ENCODE data around the gene IL1R2.

The IL1R2 gene

GRCh38 chr2:102037681-102038080 is 45.9 kb downstream of the IL1R2 start:
- in situ Hi-C loops (cut with MboI; ENCODE audit: low sequenced_read_pairs) = no loop called here

- in situ Hi-C loops (cut with MboI; ENCODE audit: low sequenced_read_pairs) = no loop called here
Observed at GRCh38 chr2:102040229-102040628, 48.5 kb downstream of the IL1R2 start.

- in situ Hi-C loops (cut with MboI; ENCODE audit: low sequenced_read_pairs) = no loop called here
Observed at GRCh38 chr2:102041351-102041750, 49.6 kb downstream of the IL1R2 start.

GRCh38 chr2:102042196-102043081 is 50.7 kb downstream of the IL1R2 start:
- in situ Hi-C loops (cut with MboI; ENCODE audit: low sequenced_read_pairs) = no loop called here

- in situ Hi-C loops (cut with MboI; ENCODE audit: low sequenced_read_pairs) = no loop called here
Observed at GRCh38 chr2:102043560-102043959, 51.8 kb downstream of the IL1R2 start.

GRCh38 chr2:102044235-102044896 is 52.6 kb downstream of the IL1R2 start:
- in situ Hi-C loops (cut with MboI; ENCODE audit: low sequenced_read_pairs) = no loop called here

- in situ Hi-C loops (cut with MboI; ENCODE audit: low sequenced_read_pairs) = no loop called here
Observed at GRCh38 chr2:102044967-102045489, 53.3 kb downstream of the IL1R2 start.

- in situ Hi-C loops (cut with MboI; ENCODE audit: low sequenced_read_pairs) = no loop called here
Observed at GRCh38 chr2:102045697-102046096, 53.9 kb downstream of the IL1R2 start.

- in situ Hi-C loops (cut with MboI; ENCODE audit: low sequenced_read_pairs) = no loop called here
Observed at GRCh38 chr2:102046135-102046986, 54.6 kb downstream of the IL1R2 start.

- in situ Hi-C loops (cut with MboI; ENCODE audit: low sequenced_read_pairs) = no loop called here
Observed at GRCh38 chr2:102048465-102048864, 56.7 kb downstream of the IL1R2 start.

- in situ Hi-C loops (cut with MboI; ENCODE audit: low sequenced_read_pairs) = no loop called here
Observed at GRCh38 chr2:102049756-102050443, 58.1 kb downstream of the IL1R2 start.

- in situ Hi-C loops (cut with MboI; ENCODE audit: low sequenced_read_pairs) = no loop called here
Observed at GRCh38 chr2:102050854-102051391, 59.2 kb downstream of the IL1R2 start.

GRCh38 chr2:102051692-102052277 is 60.0 kb downstream of the IL1R2 start:
- in situ Hi-C loops (cut with MboI; ENCODE audit: low sequenced_read_pairs) = no loop called here

- in situ Hi-C loops (cut with MboI; ENCODE audit: low sequenced_read_pairs) = no loop called here
Observed at GRCh38 chr2:102052365-102052764, 60.6 kb downstream of the IL1R2 start.

GRCh38 chr2:102053096-102053495 is 61.3 kb downstream of the IL1R2 start:
- in situ Hi-C loops (cut with MboI; ENCODE audit: low sequenced_read_pairs) = no loop called here

- in situ Hi-C loops (cut with MboI; ENCODE audit: low sequenced_read_pairs) = no loop called here
Observed at GRCh38 chr2:102055346-102055990, 63.7 kb downstream of the IL1R2 start.

GRCh38 chr2:102056079-102056581 is 64.4 kb downstream of the IL1R2 start:
- in situ Hi-C loops (cut with MboI; ENCODE audit: low sequenced_read_pairs) = no loop called here

GRCh38 chr2:102057502-102058292 is 65.9 kb downstream of the IL1R2 start:
- in situ Hi-C loops (cut with MboI; ENCODE audit: low sequenced_read_pairs) = no loop called here
